Suprapubic skin (tissue), 4 donors: ENCODE measurements around the gene RUNX1. TPM values are rescaled to one million over a fixed set of nuclear protein-coding genes. Genes with fewer than 3 reads are reported as not detected.

Experiments used
- DNase-seq, 2 donors: peaks; one replicate each; pipeline ENCODE4 v3.0.0-alpha.2; 2019; ENCODE audit warnings: low spot score in 2 of 2
- H3K27ac ChIP-seq: fragments of 200-600 bp; sonication (generic); one replicate; pipeline ENCODE4 v1.5.1; 2019
- H3K27me3 ChIP-seq: fragments of 200-600 bp; sonication (generic); one replicate; pipeline ENCODE4 v1.5.1; 2019
- H3K36me3 ChIP-seq: fragments of 200-600 bp; sonication (generic); one replicate; pipeline ENCODE4 v1.5.1; 2019
- H3K4me1 ChIP-seq: fragments of 200-600 bp; sonication (generic); one replicate; pipeline ENCODE4 v1.5.1; 2019
- H3K4me3 ChIP-seq: fragments of 200-600 bp; sonication (generic); one replicate; pipeline ENCODE4 v1.5.1; 2019; ENCODE audit warnings: mild to moderate bottlenecking
- H3K9me3 ChIP-seq: fragments of 200-600 bp; sonication (generic); one replicate; pipeline ENCODE4 v1.5.1; 2019
- CTCF ChIP-seq, 2 donors: fragments of 200-600 bp in 1 of 2; fragments of 450-650 bp in 1 of 2; sonication (generic) in 1 of 2; IDR thresholded peaks; one replicate each; pipeline ENCODE4 v1.5.1; 2016 to 2019; ENCODE audit warnings: antibody characterized with exemption in 2 of 2, mild to moderate bottlenecking in 1 of 2, moderate library complexity in 1 of 2
- EP300 ChIP-seq: sonication (generic); formaldehyde crosslinking; IDR thresholded peaks from one replicate; pipeline ENCODE4 v1.6.1; 2017; ENCODE audit warnings: antibody characterized with exemption
- POLR2A ChIP-seq, 2 donors: fragments of 450-650 bp; IDR thresholded peaks; one replicate each; pipeline ENCODE4 v1.6.1; 2017; ENCODE audit warnings: antibody characterized with exemption in 2 of 2, mild to moderate bottlenecking in 2 of 2, moderate library complexity in 2 of 2
- POLR2AphosphoS5 ChIP-seq, 3 donors: sonication (generic); formaldehyde crosslinking; IDR thresholded peaks; one replicate each; pipeline ENCODE4 v1.6.1; 2017; ENCODE audit warnings: antibody characterized with exemption in 3 of 3
- WGBS: methylation state at CpG from one replicate; pipeline ENCODE4 v1.1.5; 2018; 5-methylcytosine and 5-hydroxymethylcytosine counted together
- total RNA-seq, 4 donors: library from RNA; depleted of rRNA; stranded (reverse); fragments of >200 nt; gene quantifications; one replicate each; pipeline ENCODE4 v1.1.0, GENCODE V29; 2016

The RUNX1 gene
- total RNA-seq, 4 donors from 2014 or later = 15.4 to 26.7 (median 20.5) TPM

DNA sequence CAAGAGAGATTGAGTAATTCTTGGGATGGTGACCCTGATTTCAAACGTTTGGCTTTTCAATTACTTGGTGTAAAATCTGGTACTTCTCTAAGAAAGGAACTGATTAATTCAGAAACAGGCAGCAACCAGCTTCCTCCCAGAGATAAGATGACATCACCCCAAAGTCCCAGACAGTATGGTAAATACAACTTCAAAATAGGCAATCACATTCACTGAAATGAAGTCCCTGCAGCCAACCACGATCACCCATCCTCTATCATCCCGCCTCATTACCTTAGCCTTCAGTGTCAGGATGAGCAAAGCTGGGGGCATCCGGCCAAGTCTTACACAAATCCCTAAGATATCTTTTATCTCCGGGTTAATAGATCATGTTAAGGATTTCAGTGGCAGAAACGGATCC is 26.4 kb upstream of the RUNX1 start:
- H3K9me3 ChIP-seq = no peaks in the 10 kb centered on the region
- no peak overlapping the region for H3K4me3 ChIP-seq
- TF ChIP-seq POLR2AphosphoS5 (IDR thresholded peaks at IDR 0.05) = no peak
- no peak for TF ChIP-seq POLR2A (IDR thresholded peaks at IDR 0.05)
- no peak for TF ChIP-seq EP300
- no peak for TF ChIP-seq CTCF (IDR thresholded peaks at IDR 0.05)
- H3K36me3 ChIP-seq = no peaks in the 10 kb centered on the region
- H3K4me1 ChIP-seq = no peaks in the 10 kb centered on the region
- DNase-seq = no peak
- H3K27ac ChIP-seq = no peak overlapping the region
- WGBS = 29% methylated on average over 6 of the region's 6 CpGs
- H3K27me3 ChIP-seq = no peaks in the 10 kb centered on the region

- 64% methylated on average over 11 of the region's 11 CpGs for WGBS
- Histone ChIP-seq H3K9me3 (no peaks in the 10 kb centered on the region), H3K4me1 (no peaks in the 10 kb centered on the region), H3K27ac (no peak overlapping the region), H3K36me3 (no peaks in the 10 kb centered on the region), H3K4me3 (no peak overlapping the region), H3K27me3 (no peaks in the 10 kb centered on the region)
- TF ChIP-seq POLR2AphosphoS5 (IDR thresholded peaks at IDR 0.05) (no peak), EP300 (no peak), CTCF (IDR thresholded peaks at IDR 0.05) (no peak), POLR2A (IDR thresholded peaks at IDR 0.05) (no peak)
- no peak for DNase-seq
These were observed 23.9 kb upstream of the RUNX1 start for GRCh38 chr21:35072960-35073359.

DNA sequence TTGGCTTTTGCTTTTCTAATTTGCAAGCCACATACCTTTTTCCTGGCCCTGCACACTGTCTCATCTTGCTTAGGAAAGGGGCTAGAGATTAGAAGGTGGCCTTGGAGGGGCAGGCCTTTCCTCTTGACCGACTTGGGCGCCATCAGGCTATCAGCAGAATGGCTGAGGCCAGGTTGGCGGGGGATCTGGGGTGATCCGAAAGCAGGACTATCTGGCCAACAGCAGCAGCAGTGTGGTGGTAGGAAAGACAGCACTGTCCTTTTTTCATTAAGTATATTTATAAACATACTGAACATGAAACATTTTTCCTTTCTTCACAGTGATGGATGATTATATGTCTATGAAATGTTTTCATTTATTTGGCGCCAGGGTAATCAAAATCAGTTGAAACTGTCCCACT is 23.5 kb upstream of the RUNX1 start:
- Histone ChIP-seq H3K36me3 (no peaks in the 10 kb centered on the region), H3K4me1 (no peaks in the 10 kb centered on the region), H3K27me3 (no peaks in the 10 kb centered on the region), H3K9me3 (no peaks in the 10 kb centered on the region), H3K4me3 (no peak overlapping the region), H3K27ac (no peak overlapping the region)
- DNase-seq = no peak
- no peak for TF ChIP-seq POLR2AphosphoS5 (IDR thresholded peaks at IDR 0.05)
- WGBS = 62% methylated on average over 5 of the region's 5 CpGs

DNA sequence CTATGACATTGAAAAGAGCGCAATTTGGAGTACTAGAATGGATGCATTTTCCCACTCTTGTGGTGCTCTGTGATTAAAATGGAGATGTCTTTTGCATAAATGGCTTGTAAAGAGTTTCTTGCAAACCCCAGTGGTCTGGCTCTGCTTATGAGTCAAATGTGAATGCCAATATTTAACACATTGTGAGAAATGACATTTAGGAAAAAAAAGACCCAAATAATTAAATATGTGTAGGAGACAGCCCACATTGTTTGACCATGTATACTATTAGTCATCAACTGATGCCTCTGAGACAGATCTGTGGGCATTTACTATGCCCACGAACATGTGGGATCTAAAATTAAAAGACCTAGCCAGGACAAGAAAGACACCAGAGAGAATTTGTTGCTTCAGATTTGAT is 22.2 kb upstream of the RUNX1 start:
- Histone ChIP-seq H3K9me3 (no peaks in the 10 kb centered on the region), H3K27me3 (no peaks in the 10 kb centered on the region), H3K27ac (no peak overlapping the region), H3K4me3 (no peak overlapping the region), H3K4me1 (no peaks in the 10 kb centered on the region), H3K36me3 (no peaks in the 10 kb centered on the region)
- 94% methylated on average over 2 of the region's 2 CpGs for WGBS
- DNase-seq = no peak
- no peak for TF ChIP-seq POLR2AphosphoS5 (IDR thresholded peaks at IDR 0.05)
- TF ChIP-seq EP300 = no peak
- no peak for TF ChIP-seq CTCF (IDR thresholded peaks at IDR 0.05)
- no peak for TF ChIP-seq POLR2A (IDR thresholded peaks at IDR 0.05)

DNA sequence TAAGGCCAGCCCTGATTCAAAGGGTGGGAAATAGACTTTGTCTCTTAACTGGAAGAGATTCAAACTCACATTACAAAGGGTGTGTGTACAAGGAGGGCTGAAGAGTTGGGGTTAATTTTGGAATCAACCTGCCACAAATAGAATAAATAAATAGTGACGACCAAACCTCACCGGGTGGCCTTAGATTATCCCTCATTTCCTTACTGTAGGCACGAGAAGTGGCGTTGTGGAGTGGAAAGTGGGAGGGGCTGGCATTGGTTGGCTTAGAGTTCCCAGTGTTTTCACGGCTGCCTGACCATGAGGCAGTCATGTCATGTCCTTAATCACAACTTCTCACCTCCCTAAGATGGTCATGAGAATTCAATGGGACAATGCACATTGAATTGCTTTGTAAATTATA is 21.3 kb upstream of the RUNX1 start:
- H3K36me3 ChIP-seq = no peaks in the 10 kb centered on the region
- TF ChIP-seq POLR2A (IDR thresholded peaks at IDR 0.05) (no peak), EP300 (no peak), CTCF (IDR thresholded peaks at IDR 0.05) (no peak), POLR2AphosphoS5 (IDR thresholded peaks at IDR 0.05) (no peak)
- WGBS = 93% methylated on average over 5 of the region's 5 CpGs

GRCh38 chr21:35066824-35067223 is 17.7 kb upstream of the RUNX1 start:
- Histone ChIP-seq H3K4me3 (no peak overlapping the region), H3K4me1 (no peaks in the 10 kb centered on the region), H3K27me3 (peaks cover 1% of the 10 kb centered on the region), H3K27ac (no peak overlapping the region), H3K9me3 (no peaks in the 10 kb centered on the region), H3K36me3 (no peaks in the 10 kb centered on the region)
- WGBS = 95% methylated on average over 4 of the region's 4 CpGs
- no peak for DNase-seq
- TF ChIP-seq EP300 (no peak), CTCF (IDR thresholded peaks at IDR 0.05) (no peak), POLR2AphosphoS5 (IDR thresholded peaks at IDR 0.05) (no peak)

More for the DNA sequence above, 21.3 kb upstream of the RUNX1 start:
- Histone ChIP-seq H3K27me3 (no peaks in the 10 kb centered on the region), H3K4me1 (no peaks in the 10 kb centered on the region), H3K4me3 (no peak overlapping the region), H3K9me3 (no peaks in the 10 kb centered on the region), H3K27ac (no peak overlapping the region)
- DNase-seq = no peak
